ENCODE results near the gene PIEZO2. TPM values are rescaled to one million over a fixed set of nuclear protein-coding genes. Genes with fewer than 3 reads are reported as not detected.

The PIEZO2 gene
- total and polyA plus RNA-seq, 2 of the 8 experiments (the other 6 are each of a cell fraction or from before 2014, with no cell fraction given) = 4.7 to 16.5 TPM

DNA sequence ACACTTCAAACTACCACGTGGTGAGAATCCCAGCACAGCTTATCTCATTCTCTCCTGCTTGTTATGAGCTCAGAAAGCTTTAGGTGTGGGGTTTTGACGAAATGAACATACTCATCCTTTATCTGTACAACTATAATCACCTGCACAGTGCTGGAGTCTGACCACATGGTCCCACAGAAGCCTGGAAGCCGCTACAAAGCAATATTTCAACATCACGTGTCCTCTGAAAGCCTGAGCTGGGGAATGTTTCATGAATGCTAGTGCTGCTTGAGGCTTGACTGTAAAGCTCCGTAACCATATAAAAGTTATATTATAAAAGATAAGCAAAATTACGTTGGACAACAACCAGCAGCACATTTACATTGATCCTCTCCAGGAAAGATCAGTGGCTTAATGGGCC is 43.9 kb downstream of the PIEZO2 start:
- 88% methylated on average over 6 of the region's 6 CpGs; no CpG with 5 or more reads in 1 of the 2 experiments for WGBS, 2 experiments (ENCODE audit: extremely low coverage in 1 of 2, insufficient coverage in 1 of 2, insufficient read length in 1 of 2, insufficient replicate concordance in 2 of 2, low coverage in 1 of 2, low lambda C conversion rate in 2 of 2, missing lambda C conversion rate in 1 of 2)
- no peak overlapping the region for H3K9ac ChIP-seq (replicated peaks in 1 of 4; ENCODE audit: extremely low read depth in 1 of 4, low read depth in 3 of 4, low read length in 3 of 4)
- H3K27ac ChIP-seq (ENCODE audit: low read depth, low read length) = no peak overlapping the region
- H3K4me3 ChIP-seq (ENCODE audit: extremely low read depth in 1 of 4, insufficient read depth in 2 of 4, low read depth in 3 of 4, low read length in 4 of 4) = no peak overlapping the region
- no peaks in the 10 kb centered on the region for H3K23me2 ChIP-seq (ENCODE audit: low read depth, low read length)
- H3K4ac ChIP-seq (replicated peaks; ENCODE audit: insufficient read length, low read depth, low read length) = no peak overlapping the region
- no peak overlapping the region for H3K23ac ChIP-seq (ENCODE audit: insufficient read length)
- H3K79me1 ChIP-seq (ENCODE audit: low read depth, low read length) = no peaks in the 10 kb centered on the region; the same call in 1 of the 2 replicates
- DNase-seq (ENCODE audit: low read depth in 1 of 2, low spot score in 2 of 2) = no peak
- H2BK20ac ChIP-seq (ENCODE audit: low read length) = no peak overlapping the region
- no peak overlapping the region for H3K18ac ChIP-seq (ENCODE audit: extremely low read depth, low read length)
- H2AFZ ChIP-seq (ENCODE audit: low read length) = no peak overlapping the region
- H3K14ac ChIP-seq (ENCODE audit: insufficient read length) = no peak overlapping the region
- H3K56ac ChIP-seq (replicated peaks; ENCODE audit: insufficient read length, low read depth, low read length) = no peak overlapping the region
- no peak for FAIRE-seq
- no peak overlapping the region for H2AK5ac ChIP-seq (ENCODE audit: low read depth, low read length)
- ChIA-PET POLR2A (ENCODE audit: partially characterized antibody) (no interaction called here), CTCF (ENCODE audit: partially characterized antibody) (no interaction called here)
- H2BK12ac ChIP-seq (ENCODE audit: low read depth, low read length) = no peak overlapping the region
- no peaks in the 10 kb centered on the region for H3K27me3 ChIP-seq (replicated peaks in 1 of 4; ENCODE audit: control insufficient read depth in 3 of 4, extremely low read depth in 1 of 4, insufficient read depth in 3 of 4, low read length in 3 of 4)
- H4K8ac ChIP-seq (ENCODE audit: extremely low read depth, insufficient read depth, low read length) = no peak overlapping the region
- H2BK120ac ChIP-seq (replicated peaks; ENCODE audit: low read depth, low read length) = no peak overlapping the region
- no peaks in the 10 kb centered on the region for H3K9me3 ChIP-seq (ENCODE audit: insufficient read depth in 2 of 2, low read depth in 1 of 2, low read length in 1 of 2)
- no peak for TF ChIP-seq RAD21 (IDR thresholded peaks at IDR 0.05 in 1 of 2, conservative IDR thresholded peaks at IDR 0.05 in 1 of 2; ENCODE audit: low read depth in 2 of 2, low read length in 2 of 2)
- no peak for TF ChIP-seq BCL11A (IDR thresholded peaks at IDR 0.05; ENCODE audit: low read depth in 2 of 2, low read length in 2 of 2)
- TF ChIP-seq HDAC6 (IDR thresholded peaks at IDR 0.05; ENCODE audit: low read depth, low read length) = no peak
- no peak for TF ChIP-seq TBP (IDR thresholded peaks at IDR 0.05; ENCODE audit: low read depth, low read length)
- H2BK5ac ChIP-seq (ENCODE audit: low read depth, low read length) = no peak overlapping the region
- no peak overlapping the region for H3K4me2 ChIP-seq (ENCODE audit: insufficient read depth in 1 of 2, low read depth in 2 of 2, low read length in 2 of 2)
- H2BK15ac ChIP-seq (ENCODE audit: low read length) = no peak overlapping the region
- H4K5ac ChIP-seq (ENCODE audit: insufficient read length, low read depth, low read length) = no peak overlapping the region
- no peaks in the 10 kb centered on the region for H4K20me1 ChIP-seq (replicated peaks in 1 of 2; ENCODE audit: control insufficient read depth in 1 of 2, insufficient read depth in 2 of 2, low read length in 2 of 2)
- no peaks in the 10 kb centered on the region; a peak in 1 of 4 replicates for H3K79me2 ChIP-seq (ENCODE audit: control insufficient read depth in 1 of 2, insufficient read depth in 2 of 2, low read length in 2 of 2)
- no peaks in the 10 kb centered on the region for H3K36me3 ChIP-seq (ENCODE audit: control insufficient read depth in 2 of 4, insufficient read depth in 4 of 4, low read length in 3 of 4)
- H4K91ac ChIP-seq (replicated peaks; ENCODE audit: insufficient read length, low read length) = no peak overlapping the region
- H3K4me1 ChIP-seq (replicated peaks in 1 of 4; ENCODE audit: control insufficient read depth in 3 of 4, insufficient read depth in 4 of 4, low read length in 3 of 4) = no peaks in the 10 kb centered on the region
